Fibroblast of lung (primary cell): ENCODE data around the gene RBBP6. TPM values are rescaled to one million over a fixed set of nuclear protein-coding genes. Genes with fewer than 3 reads are reported as not detected.

Experiments used
- DNase-seq, 2 donors: peaks; one replicate each; pipeline versions ENCODE4 v3.0.0 to v3.0.0-alpha.2; 2010; ENCODE audit warnings: low read depth in 2 of 2
- H2AFZ ChIP-seq: 2 replicates; pipeline ENCODE4 v1.5.1; 2012; ENCODE audit warnings: low read length, control low read depth, inconsistent platforms
- H3K27ac ChIP-seq: 2 replicates; pipeline ENCODE4 v1.5.1; 2011; ENCODE audit warnings: low read length, control low read depth; ENCODE audit not compliant: insufficient read depth
- H3K27me3 ChIP-seq: 2 replicates; pipeline ENCODE4 v1.5.1; 2011; ENCODE audit warnings: mild to moderate bottlenecking, low read length; ENCODE audit not compliant: control insufficient read depth, insufficient read depth
- H3K36me3 ChIP-seq: 2 replicates; pipeline ENCODE4 v1.5.1; 2011; ENCODE audit warnings: low read length; ENCODE audit not compliant: control insufficient read depth, insufficient read depth
- H3K4me1 ChIP-seq: 2 replicates; pipeline ENCODE4 v1.5.1; 2011; ENCODE audit warnings: low read length; ENCODE audit not compliant: control insufficient read depth, insufficient read depth; ENCODE audit errors: extremely low read depth
- H3K4me2 ChIP-seq: 2 replicates; pipeline ENCODE4 v1.5.1; 2011; ENCODE audit warnings: low read length, control low read depth; ENCODE audit not compliant: insufficient read depth; ENCODE audit errors: extremely low read depth
- H3K4me3 ChIP-seq, 4 experiments: fragments of 200-600 bp in 1 of 4; sonication (generic) in 1 of 4; replicated peaks in 1 of 4; 2 replicates each; pipeline ENCODE4 v1.5.1; 2011 to 2016; ENCODE audit warnings: low read length in 4 of 4, low read depth in 3 of 4, mild to moderate bottlenecking in 3 of 4, control low read depth in 2 of 4, inconsistent platforms in 1 of 4, mixed read lengths in 1 of 4; ENCODE audit not compliant: insufficient read depth in 1 of 4; ENCODE audit errors: control extremely low read depth in 1 of 4
- H3K79me2 ChIP-seq: 2 replicates; pipeline ENCODE4 v1.5.1; 2012; ENCODE audit warnings: mild to moderate bottlenecking, low read length, inconsistent platforms; ENCODE audit not compliant: control insufficient read depth, insufficient read depth
- H3K9ac ChIP-seq: 2 replicates; pipeline ENCODE4 v1.5.1; 2011; ENCODE audit warnings: mild to moderate bottlenecking, low read length, control low read depth; ENCODE audit not compliant: insufficient read depth
- H3K9me3 ChIP-seq: 2 replicates; pipeline ENCODE4 v1.5.1; 2012; ENCODE audit warnings: low read depth, low read length; ENCODE audit not compliant: control insufficient read depth, insufficient read depth
- H4K20me1 ChIP-seq: 2 replicates; pipeline ENCODE4 v1.5.1; 2011; ENCODE audit warnings: low read length; ENCODE audit not compliant: control insufficient read depth, insufficient read depth; ENCODE audit errors: extremely low read depth
- CTCF ChIP-seq, 2 donors: IDR thresholded peaks in 1 of 2; conservative IDR thresholded peaks in 1 of 2; 1 replicate in 1 of 2; 2 replicates in 1 of 2; pipeline ENCODE4 v1.5.1; 2011 to 2012; ENCODE audit warnings: low read length in 2 of 2, control low read depth in 1 of 2, inconsistent platforms in 1 of 2, low read depth in 1 of 2, mild to moderate bottlenecking in 1 of 2
- EZH2 ChIP-seq: IDR thresholded peaks from 2 replicates; pipeline ENCODE4 v1.5.1; 2012; ENCODE audit warnings: low read length, control low read depth, mild to moderate bottlenecking; ENCODE audit errors: missing control alignments
- polyA plus RNA-seq, 2 donors: library from polyadenylated mRNA; depleted of rRNA in 1 of 2; stranded (reverse) in 1 of 2; unstranded in 1 of 2; fragments of >200 nt; gene quantifications; 2 replicates each; pipeline ENCODE4 v1.2.1, GENCODE V29; 2011 to 2012; ENCODE audit warnings: missing spikeins in 1 of 2
- total RNA-seq: library from RNA; depleted of rRNA; stranded (reverse); fragments of >200 nt; gene quantifications from 2 replicates; pipeline ENCODE4 v1.2.1, GENCODE V29; 2014

RBBP6 gene
- total and polyA plus RNA-seq, 2 donors (not counting 1 experiment from before 2014, with no cell fraction given), result 16.8 to 26.4 TPM

GRCh38 chr16:24511174-24511573 is 28.2 kb upstream of the RBBP6 start:
- Histone ChIP-seq H3K9ac (no peak overlapping the region), H3K4me2 (no peak overlapping the region), H3K27me3 (no peaks in the 10 kb centered on the region), H3K9me3 (no peaks in the 10 kb centered on the region), H4K20me1 (no peaks in the 10 kb centered on the region), H3K79me2 (no peaks in the 10 kb centered on the region), H3K4me1 (no peaks in the 10 kb centered on the region), H3K27ac (no peak overlapping the region), H3K4me3 (no peak overlapping the region), H3K36me3 (no peaks in the 10 kb centered on the region), H2AFZ (no peak overlapping the region)
- TF ChIP-seq EZH2 (no peak), CTCF (conservative IDR thresholded peaks at IDR 0.05 in 1 of 2, IDR thresholded peaks at IDR 0.05 in 1 of 2; ENCODE audit: low read depth in 1 of 2, low read length in 2 of 2) (no peak)
- no peak for DNase-seq

- no peaks in the 10 kb centered on the region for H3K79me2 ChIP-seq
- DNase-seq, result no peak
- no peaks in the 10 kb centered on the region for H3K36me3 ChIP-seq
- no peaks in the 10 kb centered on the region for H3K27me3 ChIP-seq
- no peak for TF ChIP-seq EZH2
- TF ChIP-seq CTCF (conservative IDR thresholded peaks at IDR 0.05 in 1 of 2, IDR thresholded peaks at IDR 0.05 in 1 of 2; ENCODE audit: low read depth in 1 of 2, low read length in 2 of 2), result no peak
- no peak overlapping the region for H3K4me3 ChIP-seq
- no peak overlapping the region for H2AFZ ChIP-seq
- no peaks in the 10 kb centered on the region for H3K9me3 ChIP-seq
- no peak overlapping the region for H3K27ac ChIP-seq
- no peaks in the 10 kb centered on the region for H4K20me1 ChIP-seq
- H3K9ac ChIP-seq, result no peak overlapping the region
- H3K4me2 ChIP-seq, result no peak overlapping the region
- H3K4me1 ChIP-seq, result no peaks in the 10 kb centered on the region
Measured at GRCh38 chr16:24511792-24512191, 27.6 kb upstream of the RBBP6 start.

- H3K79me2 ChIP-seq, result no peaks in the 10 kb centered on the region
- H3K9me3 ChIP-seq, result no peaks in the 10 kb centered on the region
- no peak for TF ChIP-seq EZH2
- no peak overlapping the region for H3K27ac ChIP-seq
- H3K36me3 ChIP-seq, result no peaks in the 10 kb centered on the region
- H3K27me3 ChIP-seq, result no peaks in the 10 kb centered on the region
- H4K20me1 ChIP-seq, result no peaks in the 10 kb centered on the region
- no peaks in the 10 kb centered on the region for H3K4me1 ChIP-seq
- H3K4me3 ChIP-seq, result no peak overlapping the region
- no peak overlapping the region for H2AFZ ChIP-seq
- no peak overlapping the region for H3K9ac ChIP-seq
- no peak overlapping the region for H3K4me2 ChIP-seq
- DNase-seq, result no peak
Measured at GRCh38 chr16:24514096-24514495, 25.3 kb upstream of the RBBP6 start.

GRCh38 chr16:24515186-24515585 is 24.2 kb upstream of the RBBP6 start:
- TF ChIP-seq CTCF (conservative IDR thresholded peaks at IDR 0.05 in 1 of 2, IDR thresholded peaks at IDR 0.05 in 1 of 2; ENCODE audit: low read depth in 1 of 2, low read length in 2 of 2) (no peak), EZH2 (no peak)
- H3K79me2 ChIP-seq, result no peaks in the 10 kb centered on the region
- no peak for DNase-seq
- no peaks in the 10 kb centered on the region for H3K36me3 ChIP-seq
- no peak overlapping the region for H3K9ac ChIP-seq
- H3K4me3 ChIP-seq, result no peak overlapping the region
- no peak overlapping the region for H3K27ac ChIP-seq
- no peak overlapping the region for H3K4me2 ChIP-seq
- H3K9me3 ChIP-seq, result no peaks in the 10 kb centered on the region
- H2AFZ ChIP-seq, result no peak overlapping the region
- no peaks in the 10 kb centered on the region for H3K4me1 ChIP-seq
- no peaks in the 10 kb centered on the region for H4K20me1 ChIP-seq
- H3K27me3 ChIP-seq, result no peaks in the 10 kb centered on the region
